NCI-H2196 (cell line): ENCODE data around the gene KLK15.
"Not testable (repeated sequence)": the region's sequence is repeated elsewhere in the genome, so short reads cannot be mapped to it uniquely, and the experiment has no call there.

ENCODE experiments used
- DNase-seq: peaks from one replicate; lab custom pipeline; 2025; ENCODE audit not compliant: unreplicated experiment; lab: John Stamatoyannopoulos, UW

Gene KLK15

DNA sequence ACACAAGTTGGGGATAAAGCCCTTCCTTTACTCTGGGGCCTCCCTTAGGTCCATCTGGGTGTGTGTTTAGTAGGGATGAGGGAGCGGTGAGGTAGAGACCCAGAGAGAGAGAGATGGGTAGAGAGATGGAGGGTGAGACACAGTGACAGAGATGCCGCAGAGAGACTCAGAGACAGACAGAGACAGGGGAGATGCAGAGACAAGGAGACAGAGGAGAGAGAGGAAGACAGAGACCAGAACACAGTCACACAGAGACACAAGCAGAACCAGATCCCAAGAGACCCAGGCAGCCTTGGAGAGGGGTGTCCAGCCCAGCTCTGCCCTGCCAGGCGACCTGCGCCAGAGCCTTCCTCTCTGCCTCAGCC, 12.1 kb downstream of the KLK15 start:
- no peak for DNase-seq

DNA sequence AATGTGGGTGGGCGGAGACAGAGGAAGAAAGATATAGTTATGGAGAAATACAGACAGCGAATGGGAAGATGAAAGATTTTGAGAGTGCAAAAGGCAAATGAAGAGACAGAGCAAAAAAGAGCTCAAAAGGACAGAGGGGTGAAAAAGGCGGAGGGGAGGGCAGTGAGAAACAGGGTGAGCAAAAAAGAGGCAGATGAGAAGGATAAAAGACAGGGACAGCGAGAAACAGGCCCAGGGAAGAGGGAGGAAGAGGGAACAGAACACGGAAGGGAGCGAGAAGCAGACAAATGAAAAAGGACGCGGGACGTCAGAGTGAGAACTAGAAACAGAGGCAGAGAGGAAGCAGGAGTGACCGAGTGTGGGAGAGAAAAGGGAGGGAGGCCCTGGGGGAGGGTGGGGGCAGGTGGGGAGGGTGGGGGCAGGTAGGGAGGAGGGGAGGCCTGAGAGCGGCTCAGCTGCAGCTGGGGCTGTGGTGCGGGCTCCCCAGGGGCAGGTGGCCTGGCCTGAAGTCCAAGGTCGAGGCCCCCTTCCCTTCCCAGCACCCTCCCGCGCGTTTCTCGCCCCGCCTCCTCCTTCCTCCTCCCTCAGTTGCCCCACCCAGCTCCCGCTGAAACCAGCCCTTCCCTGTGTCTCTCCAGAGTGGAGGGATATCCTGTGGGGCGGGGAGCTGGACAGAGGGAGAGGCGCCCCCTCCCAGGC, 12.7 kb downstream of the KLK15 start:
- no peak for DNase-seq

DNA sequence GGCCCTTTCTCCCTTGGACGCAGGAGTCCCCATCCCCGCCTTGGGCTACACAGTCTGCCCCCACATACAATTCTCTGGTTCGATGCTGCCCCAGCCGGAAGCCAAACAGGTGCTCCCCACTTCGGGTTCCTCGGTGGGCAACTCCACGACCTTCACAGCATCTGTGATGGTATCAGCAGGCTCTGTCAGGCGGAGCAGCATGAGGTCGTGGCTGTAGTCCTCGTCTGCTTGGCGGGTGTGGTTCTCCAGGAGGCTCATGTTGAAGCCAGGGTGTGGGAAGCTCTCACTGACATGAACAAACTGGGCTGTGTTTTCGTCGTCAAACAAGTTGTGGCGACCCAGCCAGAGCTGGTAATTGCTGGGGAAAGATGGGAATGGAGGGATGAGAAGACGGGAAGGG, 13.3 kb downstream of the KLK15 start:
- DNase-seq, result no peak

DNA sequence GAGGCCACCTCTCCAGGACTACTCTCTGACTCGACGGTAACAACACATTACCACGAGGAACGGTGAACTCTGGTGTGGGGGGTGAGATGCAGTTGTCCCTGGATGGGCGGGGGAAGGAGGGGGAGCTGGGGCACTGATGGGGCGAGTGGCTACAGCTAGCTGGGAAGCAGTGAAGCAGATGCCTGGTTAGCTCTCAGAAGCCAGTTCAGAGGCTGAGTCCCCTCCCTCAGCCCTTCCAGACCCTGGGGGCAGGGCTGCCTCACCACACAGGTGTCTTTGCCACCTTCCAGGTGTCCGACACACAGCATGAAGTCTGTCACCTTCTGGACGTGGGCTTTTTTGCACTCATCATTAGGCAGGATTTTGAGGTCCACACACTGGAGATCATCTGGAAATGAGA, 13.7 kb downstream of the KLK15 start:
- DNase-seq, result no peak

GRCh38 chr19:50818859-50819472, 14.4 kb downstream of the KLK15 start:
- DNase-seq, result no peak

DNA sequence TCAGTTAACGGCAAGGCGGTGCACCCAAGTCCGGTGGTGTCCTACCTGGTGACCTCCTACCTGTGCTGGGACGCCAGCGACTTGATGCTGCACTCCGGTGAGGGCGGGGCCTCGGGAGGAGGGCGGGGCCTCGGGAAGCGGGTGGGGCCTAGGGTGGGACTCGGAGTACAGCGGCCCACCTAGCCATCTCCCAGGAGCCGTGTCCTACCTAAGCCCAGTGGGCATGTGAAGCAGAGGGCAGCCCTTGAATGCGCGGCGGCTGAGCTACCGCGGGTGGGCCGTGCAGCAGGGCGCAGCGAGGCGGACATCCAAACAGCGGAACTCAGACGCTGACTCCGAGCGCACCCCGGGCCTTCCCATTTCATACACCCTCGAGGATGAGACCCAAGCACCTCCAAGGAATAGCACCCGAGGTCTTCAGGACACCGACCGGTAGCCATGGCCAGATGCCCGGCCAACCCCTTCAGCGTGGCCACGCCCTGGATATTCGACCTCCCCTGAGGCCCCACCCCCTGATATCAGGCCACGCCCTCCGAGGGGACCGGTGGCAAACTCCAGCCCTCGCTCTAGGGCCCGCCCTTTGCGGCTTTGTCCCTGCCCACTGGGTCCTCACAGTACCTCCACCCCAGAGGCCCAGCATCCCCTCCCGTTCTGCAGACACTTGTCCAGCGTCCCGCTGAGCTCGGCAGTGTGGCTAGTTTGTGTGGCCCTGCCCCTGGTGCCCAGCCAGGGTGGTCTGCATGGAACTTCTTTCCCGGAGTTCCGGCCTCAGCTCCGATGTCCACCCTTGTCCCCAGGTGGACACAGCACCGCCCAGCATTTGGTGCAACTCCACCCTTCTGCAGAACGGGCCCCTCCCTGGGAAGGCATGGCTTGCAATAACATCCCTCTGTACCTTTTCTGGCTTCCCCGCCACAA, 15.2 kb downstream of the KLK15 start:
- peak; percentile 62 for DNase-seq

DNA sequence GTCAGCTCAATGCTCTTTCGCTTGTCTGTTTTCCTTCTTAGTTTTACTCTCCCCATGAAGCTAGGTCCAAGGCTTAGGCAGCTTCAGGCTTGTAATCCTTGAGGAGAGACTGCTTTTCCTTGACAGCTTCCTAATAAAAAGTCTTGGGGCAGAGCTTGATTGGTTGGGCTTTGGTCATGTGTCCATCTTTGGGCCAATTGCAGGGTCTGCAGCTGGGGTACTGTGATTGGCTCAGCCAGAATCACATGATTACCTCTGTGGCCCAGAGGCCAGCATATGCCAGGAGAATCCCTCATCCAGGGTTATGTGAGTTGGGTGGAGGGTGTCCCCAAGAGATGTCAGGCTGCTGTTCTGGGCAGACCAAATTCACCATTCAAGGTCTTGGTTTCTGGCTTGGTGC, 17.9 kb downstream of the KLK15 start:
- DNase-seq, result no peak

- no peak for DNase-seq
Observed at GRCh38 chr19:50814883-50815282, 18.5 kb downstream of the KLK15 start.

- DNase-seq, result no peak
Observed at GRCh38 chr19:50812474-50812873, 20.9 kb downstream of the KLK15 start.

DNA sequence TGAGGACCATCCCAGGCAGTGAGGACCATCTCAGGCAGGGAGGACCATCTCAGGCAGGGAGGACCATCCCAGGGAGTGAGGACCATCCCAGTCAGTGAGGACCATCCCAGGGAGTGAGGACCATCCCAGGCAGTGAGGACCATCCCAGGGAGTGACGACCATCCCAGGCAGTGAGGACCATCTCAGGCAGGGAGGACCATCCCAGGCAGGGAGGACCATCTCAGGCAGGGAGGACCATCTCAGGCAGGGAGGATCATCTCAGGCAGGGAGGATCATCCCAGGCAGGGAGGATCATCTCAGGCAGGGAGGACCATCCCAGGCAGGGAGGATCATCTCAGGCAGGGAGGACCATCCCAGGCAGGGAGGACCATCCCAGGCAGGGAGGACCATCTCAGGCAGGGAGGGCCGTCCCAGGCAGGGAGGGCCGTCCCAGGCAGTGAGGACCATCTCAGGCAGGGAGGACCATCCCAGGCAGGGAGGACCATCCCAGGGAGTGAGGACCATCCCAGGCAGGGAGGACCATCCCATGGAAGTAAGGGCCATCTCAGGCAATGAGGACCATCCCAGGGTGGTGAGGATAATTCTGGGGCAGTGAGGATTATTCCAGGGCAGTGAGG, 21.6 kb downstream of the KLK15 start:
- DNase-seq, result not testable (repeated sequence)

DNA sequence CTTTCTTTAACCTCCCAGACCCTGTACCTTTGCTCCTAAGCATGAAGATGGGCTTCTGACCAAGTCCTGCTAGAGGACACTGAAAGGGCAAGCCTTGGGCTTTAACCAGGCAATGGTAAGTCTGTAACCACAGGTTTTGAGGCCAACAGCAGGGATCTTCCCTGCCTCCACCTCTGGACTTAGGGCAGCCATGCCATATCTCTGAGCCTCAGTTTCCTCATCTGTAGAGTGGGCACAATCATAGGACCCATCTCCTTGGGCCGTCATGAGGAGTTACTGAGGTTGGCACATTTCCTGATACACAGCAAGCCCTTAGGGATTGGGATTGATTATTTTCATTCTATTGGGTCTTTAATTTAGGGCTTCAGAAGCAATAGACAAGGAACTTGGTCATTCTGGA, 24.5 kb downstream of the KLK15 start:
- no peak for DNase-seq

DNA sequence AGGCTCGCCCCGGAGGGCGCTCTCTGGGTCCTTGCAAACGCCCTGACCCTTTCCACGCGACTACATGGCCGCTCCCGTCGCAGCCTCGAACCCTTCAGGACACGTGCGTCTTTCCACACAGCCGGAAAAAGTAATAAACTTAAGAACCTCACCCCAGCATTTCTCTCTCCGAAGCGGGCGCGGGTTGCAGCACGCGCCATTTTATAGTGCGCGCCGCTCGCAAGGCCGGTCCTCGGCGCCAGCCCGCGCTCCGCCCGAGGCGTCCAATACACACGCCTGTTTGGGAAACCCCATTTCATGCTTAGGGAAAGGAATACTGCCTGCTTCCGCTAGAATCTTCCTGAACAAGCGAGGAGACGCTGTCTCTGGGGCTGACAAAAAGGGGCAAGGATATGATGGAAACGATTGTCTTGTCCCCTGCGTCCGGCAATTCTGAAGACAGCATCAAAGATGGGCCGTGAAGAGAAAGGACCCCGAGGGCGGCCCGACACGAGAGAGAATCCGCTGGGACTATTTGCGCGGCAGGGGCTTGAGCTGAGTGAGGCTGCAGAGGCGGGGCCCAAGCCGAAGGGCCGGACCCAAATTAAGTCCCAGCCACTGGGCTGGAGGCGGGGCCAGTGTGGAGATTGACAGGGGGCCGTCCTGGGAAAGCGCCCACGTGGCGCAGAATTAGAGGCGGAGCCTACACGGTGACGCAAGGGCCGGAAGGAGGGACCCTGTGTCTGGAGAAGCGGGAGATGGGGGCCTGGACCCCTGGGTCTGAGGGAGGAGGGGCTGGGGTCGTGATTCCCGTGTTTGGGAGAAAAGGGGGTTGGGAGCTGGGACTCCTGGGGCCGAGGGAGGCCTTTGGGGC, 28.7 kb downstream of the KLK15 start:
- DNase-seq, result peak; percentile 98

GRCh38 chr19:50803633-50804419, 29.5 kb downstream of the KLK15 start:
- no peak for DNase-seq

DNA sequence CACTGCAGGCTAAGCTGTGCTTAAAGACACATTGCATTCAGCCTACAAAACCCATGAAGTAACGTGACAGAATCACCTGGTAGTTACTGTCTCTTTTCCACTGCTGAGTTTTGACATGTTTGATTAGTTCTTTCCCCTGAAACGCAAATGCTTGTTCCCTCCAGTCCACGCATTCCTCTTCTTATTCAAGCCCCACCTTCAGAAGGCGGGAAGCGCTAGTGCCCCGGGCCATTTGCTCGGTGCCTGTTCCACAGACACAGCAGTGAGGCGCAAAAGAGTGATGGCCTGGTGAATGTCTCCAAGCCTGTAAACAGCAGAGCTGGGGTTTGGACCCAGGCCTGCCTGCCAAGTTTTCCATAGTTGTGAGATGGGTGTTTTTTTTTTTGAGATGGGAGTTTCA, 32.3 kb downstream of the KLK15 start:
- no peak for DNase-seq

GRCh38 chr19:50799547-50799851, 33.9 kb downstream of the KLK15 start:
- DNase-seq, result no peak

DNA sequence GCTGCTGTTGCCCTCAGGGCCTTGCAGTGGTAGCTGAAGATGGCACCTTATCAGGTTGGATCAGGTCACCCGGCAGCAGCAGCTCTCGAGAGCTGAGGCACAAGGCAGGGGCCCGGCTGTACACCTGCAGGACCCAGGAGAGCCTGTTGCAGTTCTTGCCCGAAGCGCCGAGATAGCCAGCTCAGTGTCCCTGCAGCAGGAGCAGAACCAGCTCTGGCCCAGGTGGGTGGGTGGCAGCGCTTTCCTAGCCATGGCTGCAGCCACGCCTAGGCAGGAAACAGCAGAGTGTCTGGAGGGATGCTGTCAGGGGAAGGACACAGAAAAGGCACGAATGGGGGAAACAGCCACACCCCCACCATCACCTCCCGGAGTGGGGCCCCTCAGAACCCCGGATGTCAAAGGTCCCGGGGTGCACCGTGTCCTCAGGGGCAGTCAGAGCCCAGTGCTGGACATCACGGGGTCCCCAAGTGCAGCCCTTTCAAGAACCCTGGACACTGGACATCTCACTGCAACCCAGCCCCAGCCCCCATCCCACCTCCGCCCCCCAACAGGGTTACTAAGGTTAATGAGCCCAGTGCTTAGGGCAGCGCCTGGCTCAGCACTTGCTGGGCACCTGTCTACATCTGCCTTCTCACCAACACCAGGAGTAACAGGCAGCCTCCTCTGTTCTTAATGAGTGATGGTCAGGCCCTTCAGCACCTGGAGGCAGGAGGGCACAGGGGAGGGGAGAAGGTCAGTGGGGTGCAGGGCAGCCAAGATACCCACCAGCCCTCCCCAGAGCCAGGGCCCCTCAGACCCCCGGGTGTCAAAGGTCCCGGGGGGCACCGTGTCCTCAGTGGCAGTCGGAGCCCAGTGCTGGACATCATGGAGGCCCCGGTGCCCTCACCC, 34.5 kb downstream of the KLK15 start:
- no peak for DNase-seq

GRCh38 chr19:50797781-50798658, 35.4 kb downstream of the KLK15 start:
- DNase-seq, result no peak

GRCh38 chr19:50797429-50797780, 36.0 kb downstream of the KLK15 start:
- no peak for DNase-seq
